ENCODE data around the gene SSBP4.

SSBP4 gene

GRCh38 chr19:18468517-18468916 lies 49.3 kb downstream of the SSBP4 start:
- DNase-seq (ENCODE audit: low spot score) = no peak

- DNase-seq (ENCODE audit: low spot score) = peak; percentile 86
Observed at GRCh38 chr19:18469069-18469846, 50.1 kb downstream of the SSBP4 start.

GRCh38 chr19:18470787-18471186 lies 51.6 kb downstream of the SSBP4 start:
- no peak for DNase-seq (ENCODE audit: low spot score)

- no peak for DNase-seq (ENCODE audit: low spot score)
Observed at GRCh38 chr19:18473003-18473705, 54.0 kb downstream of the SSBP4 start.

- DNase-seq (ENCODE audit: low spot score) = no peak
Observed at GRCh38 chr19:18473706-18474087, 54.5 kb downstream of the SSBP4 start.

GRCh38 chr19:18474366-18474887 lies 55.2 kb downstream of the SSBP4 start:
- DNase-seq (ENCODE audit: low spot score) = no peak

- no peak for DNase-seq (ENCODE audit: low spot score)
Observed at GRCh38 chr19:18475004-18475453, 55.8 kb downstream of the SSBP4 start.

- DNase-seq (ENCODE audit: low spot score) = no peak
Observed at GRCh38 chr19:18475762-18476331, 56.6 kb downstream of the SSBP4 start.

- DNase-seq (ENCODE audit: low spot score) = no peak
Observed at GRCh38 chr19:18476507-18477041, 57.4 kb downstream of the SSBP4 start.

- no peak for DNase-seq (ENCODE audit: low spot score)
Observed at GRCh38 chr19:18477042-18477779, 58.0 kb downstream of the SSBP4 start.

- DNase-seq (ENCODE audit: low spot score) = no peak
Observed at GRCh38 chr19:18477974-18478373, 58.8 kb downstream of the SSBP4 start.

- peak; percentile 90 for DNase-seq (ENCODE audit: low spot score)
Observed at GRCh38 chr19:18478545-18479311, 59.5 kb downstream of the SSBP4 start.

GRCh38 chr19:18480006-18480691 lies 61.0 kb downstream of the SSBP4 start:
- DNase-seq (ENCODE audit: low spot score) = no peak

- no peak for DNase-seq (ENCODE audit: low spot score)
Observed at GRCh38 chr19:18481505-18482222, 62.5 kb downstream of the SSBP4 start.

- DNase-seq (ENCODE audit: low spot score) = no peak
Observed at GRCh38 chr19:18483119-18483890, 64.1 kb downstream of the SSBP4 start.

Data from HuH-7.5 (cell line).